DOHH2 (cell line): ENCODE measurements around the gene MARCHF9.

ENCODE experiments used
- CTCF ChIP-seq: fragments of 200-600 bp; sonication (generic); IDR thresholded peaks from one replicate; pipeline ENCODE4 v1.5.1; 2014; ENCODE audit warnings: antibody characterized with exemption, mild to moderate bottlenecking, low read depth, low read length; ENCODE audit not compliant: poor library complexity, severe bottlenecking
- EZH2phosphoT487 ChIP-seq: fragments of 200-600 bp; sonication (generic); IDR thresholded peaks from 2 replicates; pipeline ENCODE4 v1.6.1; 2017; ENCODE audit warnings: borderline replicate concordance, mild to moderate bottlenecking, antibody characterized with exemption, low read length, moderate library complexity, mixed read lengths

GRCh38 chr12:57809425-57809824 is 54.5 kb downstream of the MARCHF9 start:
- TF ChIP-seq CTCF (no peak), EZH2phosphoT487 (no peak)
